ENCODE data around the gene PRR12. TPM values are rescaled to one million over a fixed set of nuclear protein-coding genes. Genes with fewer than 3 reads are reported as not detected.

The PRR12 gene
- polyA plus RNA-seq, 4 donors: 15.1 to 32.6 (median 26.6) TPM

GRCh38 chr19:49590071-49590970, 661 bp upstream of the PRR12 start:
- DNase-seq (ENCODE audit: low read depth in 4 of 4, low spot score in 2 of 4): peak; percentile 83 to 94 (median 88)

- no peak for DNase-seq (ENCODE audit: low read depth in 4 of 4, low spot score in 2 of 4)
Observed at GRCh38 chr19:49591731-49592485, 926 bp downstream of the PRR12 start.

- DNase-seq (ENCODE audit: low read depth in 4 of 4, low spot score in 2 of 4): no peak
Observed at GRCh38 chr19:49592486-49593232, 1.7 kb downstream of the PRR12 start.

- peak in 1 of 4 donors; percentile 87 for DNase-seq (ENCODE audit: low read depth in 4 of 4, low spot score in 2 of 4)
Observed at GRCh38 chr19:49593233-49594113, 2.5 kb downstream of the PRR12 start.

- no peak for DNase-seq (ENCODE audit: low read depth in 4 of 4, low spot score in 2 of 4)
Observed at GRCh38 chr19:49594157-49594992, 3.4 kb downstream of the PRR12 start.

- DNase-seq (ENCODE audit: low read depth in 4 of 4, low spot score in 2 of 4): no peak
Observed at GRCh38 chr19:49594993-49595818, 4.2 kb downstream of the PRR12 start.

- DNase-seq (ENCODE audit: low read depth in 4 of 4, low spot score in 2 of 4): no peak
Observed at GRCh38 chr19:49595819-49596404, 4.9 kb downstream of the PRR12 start.

GRCh38 chr19:49596407-49596806, 5.4 kb downstream of the PRR12 start:
- DNase-seq (ENCODE audit: low read depth in 4 of 4, low spot score in 2 of 4): no peak

- no peak for DNase-seq (ENCODE audit: low read depth in 4 of 4, low spot score in 2 of 4)
Observed at GRCh38 chr19:49596954-49597702, 6.1 kb downstream of the PRR12 start.

- DNase-seq (ENCODE audit: low read depth in 4 of 4, low spot score in 2 of 4): no peak
Observed at GRCh38 chr19:49597703-49597974, 6.7 kb downstream of the PRR12 start.

- no peak for DNase-seq (ENCODE audit: low read depth in 4 of 4, low spot score in 2 of 4)
Observed at GRCh38 chr19:49599378-49600295, 8.7 kb downstream of the PRR12 start.

GRCh38 chr19:49601482-49602038, 10.6 kb downstream of the PRR12 start:
- no peak for DNase-seq (ENCODE audit: low read depth in 4 of 4, low spot score in 2 of 4)

GRCh38 chr19:49602806-49603205, 11.8 kb downstream of the PRR12 start:
- no peak for DNase-seq (ENCODE audit: low read depth in 4 of 4, low spot score in 2 of 4)

GRCh38 chr19:49605605-49606004, 14.6 kb downstream of the PRR12 start:
- DNase-seq (ENCODE audit: low read depth in 4 of 4, low spot score in 2 of 4): no peak

- DNase-seq (ENCODE audit: low read depth in 4 of 4, low spot score in 2 of 4): no peak
Observed at GRCh38 chr19:49609499-49610092, 18.6 kb downstream of the PRR12 start.

GRCh38 chr19:49613374-49613773, 22.4 kb downstream of the PRR12 start:
- DNase-seq (ENCODE audit: low read depth in 4 of 4, low spot score in 2 of 4): no peak
